Heart right ventricle (tissue), 16 donors: ENCODE data around the gene SKI. TPM values are rescaled to one million over a fixed set of nuclear protein-coding genes. Genes with fewer than 3 reads are reported as not detected.

ENCODE experiments used
- ATAC-seq, 8 donors: fragments of 200-7000 bp; cut with Tn5 transposase; one replicate each; pipeline ENCODE4 v1.9.1; 2020; ENCODE audit warnings: mild to moderate bottlenecking in 8 of 8, moderate library complexity in 8 of 8, moderate number of reproducible peaks in 1 of 8
- DNase-seq, 2 donors: peaks; one replicate each; pipeline ENCODE4 v3.0.0-alpha.2; 2020
- H3K27ac ChIP-seq, 10 donors: fragments of 200-600 bp; sonication (generic) in 2 of 10; one replicate each; pipeline versions ENCODE4 v1.5.0 to v1.8.0; 2020 to 2022; ENCODE audit warnings: mild to moderate bottlenecking in 3 of 10
- H3K27me3 ChIP-seq, 7 donors: fragments of 200-600 bp; one replicate each; pipeline ENCODE4 v1.8.0; 2021 to 2022; ENCODE audit warnings: mild to moderate bottlenecking in 2 of 7
- H3K36me3 ChIP-seq, 9 donors: fragments of 200-600 bp; sonication (generic) in 1 of 9; one replicate each; pipeline versions ENCODE4 v1.5.0 to v1.8.0; 2020 to 2022; ENCODE audit warnings: mild to moderate bottlenecking in 2 of 9
- H3K4me1 ChIP-seq, 9 donors: fragments of 200-600 bp; sonication (generic) in 1 of 9; one replicate each; pipeline versions ENCODE4 v1.5.0 to v1.8.0; 2020 to 2022; ENCODE audit warnings: mild to moderate bottlenecking in 4 of 9
- H3K4me3 ChIP-seq, 10 donors: fragments of 200-600 bp; sonication (generic) in 2 of 10; one replicate each; pipeline versions ENCODE4 v1.5.0 to v1.8.0; 2020 to 2022; ENCODE audit warnings: mild to moderate bottlenecking in 7 of 10, moderate library complexity in 2 of 10
- H3K9me3 ChIP-seq, 11 donors: fragments of 200-600 bp in 10 of 11; sonication (generic) in 2 of 11; one replicate each; pipeline versions ENCODE4 v1.5.0 to v1.8.0; 2013 to 2022; ENCODE audit warnings: mild to moderate bottlenecking in 2 of 11, control low read depth in 1 of 11, moderate library complexity in 1 of 11
- CTCF ChIP-seq, 9 donors: fragments of 200-600 bp; sonication (generic) in 2 of 9; IDR thresholded peaks; one replicate each; pipeline versions ENCODE4 v1.5.0 to v1.8.0; 2021 to 2022; ENCODE audit warnings: antibody characterized with exemption in 9 of 9, mild to moderate bottlenecking in 5 of 9, moderate library complexity in 1 of 9
- WGBS, 2 donors: extraction: QIAGEN DNeasy Blood & Tissue Kit; methylation state at CpG; one replicate each; pipeline ENCODE4 v1.1.7; 2013; ENCODE audit warnings: inconsistent platforms in 1 of 2; 5-methylcytosine and 5-hydroxymethylcytosine counted together
- intact Hi-C, 10 donors: fragments of 100-400 bp; cut with DNase I; formaldehyde crosslinking; loops; one replicate each; pipeline versions ENCODE4 v1.11.1 to v1.14.2; 2022
- polyA plus RNA-seq, 2 donors: library from polyadenylated mRNA; stranded (reverse); fragments of 200-250 nt; gene quantifications; one replicate each; pipeline ENCODE4 v1.2.3, GENCODE V29; 2013
- total RNA-seq, 10 donors: library from RNA; stranded (reverse); fragmentation: NEBNext Ultra II Directional in 3 of 10; extraction: Animal tissue kit (Norgen Biotek cat#: 25700) in 3 of 10; gene quantifications; one replicate each; pipeline versions ENCODE4 v1.2.1 to v1.2.4, GENCODE V29; 2021 to 2023
- donor health status: Arrhythmogenic right ventricular cardiomyopathy.
- donor health status: ischemic (EF 13 %, LVEDD 7.1; RV severe dilation, severe dysfunction).
- donor health status: healthy with polysubstance abuse.
- donor health status: DM: no; HTN: yes; CAD: no.
- donor health status: DM: no; HTN: no; CAD: no.
- donor health status: ischemic (EF 25% LVEDD 6.9; RV normal size, moderate dysfunction).
- donor health status: ischemic (EF 25% LVEDD 5.7; RV mildly dilated, moderate dysfunction).
- donor health status: healthy.
- donor health status: DM: yes; HTN: yes; CAD: no.
- donor health status: Ischemic cardiomyopathy.
- donor health status: ischemic (EF 35%, LVEDD 5.7; RV mildly dilated, moderate dysfunction).
- donor health status: nonischemic (EF 11% LVEDD 7.7; RV severe dilation, severe dysfunction).
- donor health status: DM: yes; HTN: yes; CAD: no.
- donor health status: PGD.
- donor health status: ischemic (EF 29% LVEDD 5.4; RV normal size, mild dysfunction).
- donor health status: nonischemic (EF 23%, LVEDD 6.1; RV moderate dilation, normal function).

Gene SKI
- total and polyA plus RNA-seq, 12 donors = 13.8 to 50.9 (median 35.6) TPM

GRCh38 chr1:2304921-2305681 lies 77.0 kb downstream of the SKI start:
- no peaks in the 10 kb centered on the region for H3K27me3 ChIP-seq
- peaks cover 4 to 73% (median 55%) of the 10 kb centered on the region in 9 donors for H3K36me3 ChIP-seq
- no peaks in the 10 kb centered on the region for H3K9me3 ChIP-seq
- no peak overlapping the region for H3K4me3 ChIP-seq
- intact Hi-C loops = loop anchor here in 2 of 10 donors (5.0 to 10.0 kb wide), 2 partner anchors 70 to 73 kb away; no protein-coding TSS in a partner anchor
- DNase-seq (no peak), ATAC-seq (no peak)
- peaks cover 15 to 47% (median 33%) of the 10 kb centered on the region in 9 donors for H3K4me1 ChIP-seq
- TF ChIP-seq CTCF (IDR thresholded peaks at IDR 0.05) = no peak
- 81 to 83% methylated on average over 48 to 49 of the region's 49 CpGs for WGBS, 2 donors
- H3K27ac ChIP-seq = no peak overlapping the region

GRCh38 chr1:2306151-2306978 lies 78.2 kb downstream of the SKI start:
- WGBS, 2 donors = 87 to 90% methylated on average over 68 to 81 of the region's 81 CpGs
- no peaks in the 10 kb centered on the region for H3K27me3 ChIP-seq
- TF ChIP-seq CTCF (IDR thresholded peaks at IDR 0.05) = no peak
- H3K27ac ChIP-seq = no peak overlapping the region
- no peak for ATAC-seq
- no peaks in the 10 kb centered on the region for H3K9me3 ChIP-seq
- no peak for DNase-seq
- peaks cover 4 to 75% (median 55%) of the 10 kb centered on the region in 9 donors for H3K36me3 ChIP-seq
- peaks cover 8 to 47% (median 28%) of the 10 kb centered on the region in 9 donors for H3K4me1 ChIP-seq
- H3K4me3 ChIP-seq = no peak overlapping the region
- intact Hi-C loops = loop anchor here in 1 of 10 donors (10.0 kb wide), 1 partner anchor 72 kb away; no protein-coding TSS in a partner anchor

- no peaks in the 10 kb centered on the region for H3K9me3 ChIP-seq
- DNase-seq = no peak
- intact Hi-C loops = loop anchor here in 1 of 10 donors (10.0 kb wide), 1 partner anchor 72 kb away; no protein-coding TSS in a partner anchor
- ATAC-seq = no peak
- peaks cover 4 to 75% (median 55%) of the 10 kb centered on the region in 9 donors for H3K36me3 ChIP-seq
- no peak overlapping the region for H3K4me3 ChIP-seq
- H3K27me3 ChIP-seq = no peaks in the 10 kb centered on the region
- peaks cover 9 to 47% (median 28%) of the 10 kb centered on the region in 9 donors for H3K4me1 ChIP-seq
- TF ChIP-seq CTCF (IDR thresholded peaks at IDR 0.05) = no peak
- no peak overlapping the region for H3K27ac ChIP-seq
- WGBS, 2 donors = 96% methylated on average over 41 of the region's 41 CpGs
Measured at GRCh38 chr1:2307064-2307605, 79.0 kb downstream of the SKI start.

GRCh38 chr1:2307972-2308371 lies 79.9 kb downstream of the SKI start:
- no peak for TF ChIP-seq CTCF (IDR thresholded peaks at IDR 0.05)
- WGBS, 2 donors = 95% methylated on average over 15 of the region's 15 CpGs
- Histone ChIP-seq H3K27me3 (no peaks in the 10 kb centered on the region), H3K36me3 (peaks cover 4 to 70% (median 55%) of the 10 kb centered on the region in 9 donors), H3K4me3 (no peak overlapping the region), H3K27ac (no peak overlapping the region), H3K4me1 (peaks cover 17 to 47% (median 33%) of the 10 kb centered on the region in 9 donors), H3K9me3 (no peaks in the 10 kb centered on the region)
- ATAC-seq (no peak), DNase-seq (no peak)
- intact Hi-C loops = loop anchor here in 1 of 10 donors (10.0 kb wide), 1 partner anchor 73 kb away; no protein-coding TSS in a partner anchor
